Measurements from ENCODE around the gene MAX. TPM values are rescaled to one million over a fixed set of nuclear protein-coding genes. Genes with fewer than 3 reads are reported as not detected.

Gene MAX
- total and polyA plus RNA-seq, 2 experiments from 2014 or later: 41.1 to 52.8 TPM

GRCh38 chr14:65073605-65074201, 28.6 kb downstream of the MAX start:
- H3K9ac ChIP-seq: no peak overlapping the region
- WGBS, 2 experiments (ENCODE audit: low coverage in 1 of 2, low lambda C conversion rate in 2 of 2, missing lambda C conversion rate in 2 of 2): 93 to 95% methylated on average over 4 of the region's 4 CpGs
- no peaks in the 10 kb centered on the region for H3F3A ChIP-seq (ENCODE audit: insufficient read depth)
- peaks cover 31% of the 10 kb centered on the region for H3K36me3 ChIP-seq (ENCODE audit: low read depth)
- no peaks in the 10 kb centered on the region for H3K27me3 ChIP-seq (replicated peaks; ENCODE audit: insufficient read depth)
- in situ Hi-C loops (cut with MboI): no loop called here
- no peaks in the 10 kb centered on the region for H4K20me1 ChIP-seq (ENCODE audit: insufficient read depth)
- no peak overlapping the region for H2AFZ ChIP-seq
- no peaks in the 10 kb centered on the region for H3K9me3 ChIP-seq (ENCODE audit: low read depth)
- no peaks in the 10 kb centered on the region for H3K4me1 ChIP-seq (ENCODE audit: insufficient read depth)
- no peak for DNase-seq
- no peak overlapping the region for H3K4me3 ChIP-seq
- no peaks in the 10 kb centered on the region for H3K9me2 ChIP-seq (ENCODE audit: insufficient read depth)
- H3K79me2 ChIP-seq (ENCODE audit: insufficient read depth): peaks cover 12% of the 10 kb centered on the region
- TF ChIP-seq EZH2phosphoT487 (IDR thresholded peaks at IDR 0.05; ENCODE audit: insufficient read depth, low read depth): no peak
- no peak for TF ChIP-seq EZH2 (IDR thresholded peaks at IDR 0.05; ENCODE audit: insufficient read depth, poor library complexity, severe bottlenecking)
- H3K27ac ChIP-seq: no peak overlapping the region
- H3K4me2 ChIP-seq (ENCODE audit: unreplicated experiment): no peak overlapping the region

DNA sequence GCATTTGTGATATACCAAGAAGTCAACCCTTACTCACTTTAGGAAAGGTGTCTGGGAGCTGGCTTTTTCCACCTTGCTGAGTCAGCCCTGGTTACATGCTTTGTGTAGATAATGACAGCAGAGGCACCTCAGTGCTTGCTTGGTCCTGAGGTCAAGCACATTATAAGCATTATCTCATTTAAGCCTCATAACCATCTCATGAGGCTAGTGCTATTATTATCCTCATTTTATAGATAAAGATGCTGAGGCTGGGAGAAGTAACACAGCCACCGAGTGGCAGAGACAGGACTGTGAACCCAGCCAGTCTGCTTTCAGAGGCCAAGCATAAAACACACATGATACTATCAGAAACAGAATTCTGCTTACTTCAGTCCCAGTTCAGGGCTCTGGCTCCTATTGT, 29.4 kb downstream of the MAX start:
- no peaks in the 10 kb centered on the region for H4K20me1 ChIP-seq (ENCODE audit: insufficient read depth)
- WGBS, 2 experiments (ENCODE audit: low coverage in 1 of 2, low lambda C conversion rate in 2 of 2, missing lambda C conversion rate in 2 of 2): 100% methylated on average over 1 of the region's 1 CpG
- no peak for DNase-seq
- H2AFZ ChIP-seq: no peak overlapping the region
- no peak for TF ChIP-seq EZH2 (IDR thresholded peaks at IDR 0.05; ENCODE audit: insufficient read depth, poor library complexity, severe bottlenecking)
- TF ChIP-seq EZH2phosphoT487 (IDR thresholded peaks at IDR 0.05; ENCODE audit: insufficient read depth, low read depth): no peak
- no peak overlapping the region for H3K9ac ChIP-seq
- H3K4me3 ChIP-seq: no peak overlapping the region
- H3K79me2 ChIP-seq (ENCODE audit: insufficient read depth): peaks cover 12% of the 10 kb centered on the region
- no peak overlapping the region for H3K4me2 ChIP-seq (ENCODE audit: unreplicated experiment)
- in situ Hi-C loops (cut with MboI): no loop called here
- no peaks in the 10 kb centered on the region for H3K9me3 ChIP-seq (ENCODE audit: low read depth)
- H3K27me3 ChIP-seq (replicated peaks; ENCODE audit: insufficient read depth): no peaks in the 10 kb centered on the region
- no peaks in the 10 kb centered on the region for H3K4me1 ChIP-seq (ENCODE audit: insufficient read depth)
- H3K27ac ChIP-seq: no peak overlapping the region
- H3K36me3 ChIP-seq (ENCODE audit: low read depth): peaks cover 25% of the 10 kb centered on the region
- no peaks in the 10 kb centered on the region for H3F3A ChIP-seq (ENCODE audit: insufficient read depth)
- H3K9me2 ChIP-seq (ENCODE audit: insufficient read depth): no peaks in the 10 kb centered on the region

- Histone ChIP-seq H3F3A (ENCODE audit: insufficient read depth) (no peaks in the 10 kb centered on the region), H2AFZ (no peak overlapping the region), H3K9me2 (ENCODE audit: insufficient read depth) (no peaks in the 10 kb centered on the region), H3K9ac (no peak overlapping the region), H3K79me2 (ENCODE audit: insufficient read depth) (peaks cover 12% of the 10 kb centered on the region), H4K20me1 (ENCODE audit: insufficient read depth) (no peaks in the 10 kb centered on the region), H3K4me1 (ENCODE audit: insufficient read depth) (no peaks in the 10 kb centered on the region), H3K9me3 (ENCODE audit: low read depth) (no peaks in the 10 kb centered on the region), H3K4me3 (no peak overlapping the region), H3K36me3 (ENCODE audit: low read depth) (peaks cover 20% of the 10 kb centered on the region), H3K27me3 (replicated peaks; ENCODE audit: insufficient read depth) (no peaks in the 10 kb centered on the region), H3K4me2 (ENCODE audit: unreplicated experiment) (no peak overlapping the region), H3K27ac (no peak overlapping the region)
- 81 to 83% methylated on average over 6 of the region's 6 CpGs for WGBS, 2 experiments (ENCODE audit: low coverage in 1 of 2, low lambda C conversion rate in 2 of 2, missing lambda C conversion rate in 2 of 2)
- no peak for TF ChIP-seq EZH2 (IDR thresholded peaks at IDR 0.05; ENCODE audit: insufficient read depth, poor library complexity, severe bottlenecking)
- TF ChIP-seq EZH2phosphoT487 (IDR thresholded peaks at IDR 0.05; ENCODE audit: insufficient read depth, low read depth): no peak
- in situ Hi-C loops (cut with MboI): no loop called here
- no peak for DNase-seq
Measured at GRCh38 chr14:65072256-65072655, 30.1 kb downstream of the MAX start.

DNA sequence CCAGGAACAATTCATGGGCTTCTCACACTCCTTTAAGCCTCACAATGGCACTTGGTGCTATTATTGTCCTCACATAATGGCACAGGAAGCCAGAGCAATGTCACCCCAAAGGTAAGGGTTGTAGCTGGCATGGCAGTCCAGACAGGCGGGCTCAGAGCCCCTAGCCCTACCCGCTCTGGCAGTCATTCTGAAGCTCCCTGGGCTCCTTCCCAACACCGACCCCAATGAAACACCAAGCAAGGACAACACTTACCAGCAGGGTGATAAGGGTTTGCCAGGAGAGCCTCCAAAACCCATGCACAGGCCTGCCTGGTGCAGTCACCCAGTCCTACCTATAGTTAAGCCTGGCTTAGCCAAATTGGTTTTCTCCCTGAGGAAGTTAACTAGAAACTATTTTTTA, 30.8 kb downstream of the MAX start:
- H3K9me2 ChIP-seq (ENCODE audit: insufficient read depth): no peaks in the 10 kb centered on the region
- DNase-seq: no peak
- in situ Hi-C loops (cut with MboI): no loop called here
- no peak overlapping the region for H3K4me2 ChIP-seq (ENCODE audit: unreplicated experiment)
- no peaks in the 10 kb centered on the region for H3K27me3 ChIP-seq (replicated peaks; ENCODE audit: insufficient read depth)
- TF ChIP-seq EZH2phosphoT487 (IDR thresholded peaks at IDR 0.05; ENCODE audit: insufficient read depth, low read depth) (no peak), EZH2 (IDR thresholded peaks at IDR 0.05; ENCODE audit: insufficient read depth, poor library complexity, severe bottlenecking) (no peak)
- H3K27ac ChIP-seq: no peak overlapping the region
- peaks cover 12% of the 10 kb centered on the region for H3K79me2 ChIP-seq (ENCODE audit: insufficient read depth)
- H3F3A ChIP-seq (ENCODE audit: insufficient read depth): no peaks in the 10 kb centered on the region
- no peaks in the 10 kb centered on the region for H3K9me3 ChIP-seq (ENCODE audit: low read depth)
- H3K9ac ChIP-seq: no peak overlapping the region
- 97 to 100% methylated on average over 3 of the region's 3 CpGs for WGBS, 2 experiments (ENCODE audit: low coverage in 1 of 2, low lambda C conversion rate in 2 of 2, missing lambda C conversion rate in 2 of 2)
- no peak overlapping the region for H3K4me3 ChIP-seq
- no peaks in the 10 kb centered on the region for H4K20me1 ChIP-seq (ENCODE audit: insufficient read depth)
- no peaks in the 10 kb centered on the region for H3K4me1 ChIP-seq (ENCODE audit: insufficient read depth)
- no peak overlapping the region for H2AFZ ChIP-seq
- peaks cover 19% of the 10 kb centered on the region for H3K36me3 ChIP-seq (ENCODE audit: low read depth)
